HepG2 (cell line): ENCODE measurements around the gene FER1L5. TPM values are rescaled to one million over a fixed set of nuclear protein-coding genes. Genes with fewer than 3 reads are reported as not detected.

Experiments
- AGO2 ChIP-seq: fragments of 200-400 bp; formaldehyde crosslinking; optimal IDR thresholded peaks from 2 replicates; pipeline ENCODE3; 2017; ENCODE audit warnings: mild to moderate bottlenecking, low read depth, low read length, moderate library complexity
- ATF3 ChIP-seq: sonication (generic); formaldehyde crosslinking; IDR thresholded peaks from 2 replicates; pipeline ENCODE4 v1.4.0; 2020; ENCODE audit warnings: missing genetic modification reagents
- BATF2 ChIP-seq: sonication (generic); formaldehyde crosslinking; IDR thresholded peaks from 2 replicates; pipeline ENCODE4 v1.8.0; 2022; ENCODE audit warnings: mild to moderate bottlenecking, missing genetic modification reagents, moderate library complexity
- DRAP1 ChIP-seq: IDR thresholded peaks from 2 replicates; pipeline ENCODE4 v1.6.1; 2016; ENCODE audit warnings: missing genetic modification reagents, missing compliant biosample characterization
- GFI1 ChIP-seq: sonication (generic); formaldehyde crosslinking; IDR thresholded peaks from 2 replicates; pipeline ENCODE4 v1.5.0; 2020; ENCODE audit warnings: missing genetic modification reagents, mild to moderate bottlenecking, borderline replicate concordance
- IKZF1 ChIP-seq: fragments of 450-650 bp; IDR thresholded peaks from 2 replicates; pipeline ENCODE4 v1.7.1; 2016
- MIER3 ChIP-seq: IDR thresholded peaks from 2 replicates; pipeline ENCODE4 v1.6.1; 2016; ENCODE audit warnings: missing compliant biosample characterization, borderline replicate concordance
- NR1H2 ChIP-seq: sonication (generic); formaldehyde crosslinking; IDR thresholded peaks from 2 replicates; pipeline ENCODE4 v1.8.1; 2022; ENCODE audit warnings: low read depth, missing genetic modification reagents, borderline replicate concordance
- PAXIP1 ChIP-seq: sonication (generic); formaldehyde crosslinking; conservative IDR thresholded peaks from 2 replicates; pipeline ENCODE4 v1.4.0; 2020; ENCODE audit warnings: mild to moderate bottlenecking, missing genetic modification reagents, moderate library complexity
- PRDM4 ChIP-seq: sonication (generic); formaldehyde crosslinking; IDR thresholded peaks from 2 replicates; pipeline ENCODE4 v1.9.0; 2021; ENCODE audit warnings: missing genetic modification reagents, borderline replicate concordance
- RERE ChIP-seq: IDR thresholded peaks from 2 replicates; pipeline ENCODE4 v1.6.1; 2016; ENCODE audit warnings: low read depth, missing genetic modification reagents, missing compliant biosample characterization
- RFXAP ChIP-seq: sonication (generic); formaldehyde crosslinking; IDR thresholded peaks from 2 replicates; pipeline ENCODE4 v1.4.0; 2020; ENCODE audit warnings: missing genetic modification reagents, borderline replicate concordance
- SNRNP70 ChIP-seq: fragments of 200-400 bp; formaldehyde crosslinking; IDR thresholded peaks from 2 replicates; pipeline ENCODE4 v1.6.1; 2017; ENCODE audit warnings: mild to moderate bottlenecking, low read depth, low read length, moderate library complexity
- TBX3 ChIP-seq: fragments of 450-650 bp; IDR thresholded peaks from 2 replicates; pipeline ENCODE4 v1.6.1; 2017; ENCODE audit warnings: antibody characterized with exemption, mild to moderate bottlenecking, inconsistent platforms, borderline replicate concordance
- ZFYVE20 ChIP-seq: sonication (generic); formaldehyde crosslinking; IDR thresholded peaks from 2 replicates; pipeline ENCODE4 v1.8.0; 2023; ENCODE audit warnings: low read depth, mild to moderate bottlenecking, moderate library complexity, missing genetic modification reagents, borderline replicate concordance
- ZNF124 ChIP-seq: sonication (generic); formaldehyde crosslinking; IDR thresholded peaks from 2 replicates; pipeline ENCODE4 v1.4.0; 2020; ENCODE audit warnings: missing genetic modification reagents
- polyA plus RNA-seq, 8 experiments: library from polyadenylated mRNA; depleted of rRNA in 3 of 8; stranded (reverse) in 7 of 8; unstranded in 1 of 8; fragments of >200 nt; fragmentation: Illumina TruSeq in 4 of 8; extraction: Trizol in 4 of 8; gene quantifications; 2 replicates each; pipeline versions ENCODE4 v1.2.1 to v1.2.3, GENCODE V29; 2011 to 2016; ENCODE audit warnings: low read depth in 4 of 8, missing spikeins in 1 of 8, mixed read lengths in 1 of 8; ENCODE audit not compliant: insufficient read depth in 1 of 8
- total RNA-seq, 5 experiments: library from RNA; depleted of rRNA; stranded (reverse); fragments of >200 nt; fragmentation: Illumina TruSeq; extraction: Trizol; gene quantifications; 2 replicates each; pipeline ENCODE4 v1.2.3, GENCODE V29; 2016; ENCODE audit warnings: low read depth in 1 of 5

FER1L5 gene
- total and polyA plus RNA-seq, 2 of the 13 experiments (the other 11 are each of a cell fraction or from before 2014, with no cell fraction given): 0.02 to 0.08 TPM

- TF ChIP-seq RERE (CRISPR knock-in tag): no peak
- TF ChIP-seq PRDM4 (CRISPR knock-in tag): no peak
- TF ChIP-seq IKZF1: no peak
- no peak for TF ChIP-seq MIER3
- TF ChIP-seq GFI1 (CRISPR knock-in tag): peak; percentile 48
- TF ChIP-seq RFXAP (CRISPR knock-in tag): no peak
- no peak for TF ChIP-seq BATF2 (CRISPR knock-in tag)
- no peak for TF ChIP-seq ZNF124 (CRISPR knock-in tag)
- TF ChIP-seq NR1H2 (CRISPR knock-in tag): no peak
- TF ChIP-seq PAXIP1: peak; percentile 56
- no peak for TF ChIP-seq ZFYVE20
- no peak for TF ChIP-seq AGO2
- TF ChIP-seq DRAP1 (CRISPR knock-in tag): no peak
- TF ChIP-seq TBX3: peak; percentile 62; the same call in 1 of the 2 replicates
- TF ChIP-seq ATF3 (CRISPR knock-in tag): no peak
- TF ChIP-seq SNRNP70: no peak
Observed at GRCh38 chr2:96680561-96681141, 38.1 kb downstream of the FER1L5 start (continued).
